NCI-H2107 treated with DMSO at 0.1 percent for 48 hours (cell line): ENCODE data around the gene SIAH3.

Experiments used
- DNase-seq: peaks from one replicate; lab custom pipeline; 2025; ENCODE audit not compliant: unreplicated experiment; lab: John Stamatoyannopoulos, UW

Gene SIAH3

DNA sequence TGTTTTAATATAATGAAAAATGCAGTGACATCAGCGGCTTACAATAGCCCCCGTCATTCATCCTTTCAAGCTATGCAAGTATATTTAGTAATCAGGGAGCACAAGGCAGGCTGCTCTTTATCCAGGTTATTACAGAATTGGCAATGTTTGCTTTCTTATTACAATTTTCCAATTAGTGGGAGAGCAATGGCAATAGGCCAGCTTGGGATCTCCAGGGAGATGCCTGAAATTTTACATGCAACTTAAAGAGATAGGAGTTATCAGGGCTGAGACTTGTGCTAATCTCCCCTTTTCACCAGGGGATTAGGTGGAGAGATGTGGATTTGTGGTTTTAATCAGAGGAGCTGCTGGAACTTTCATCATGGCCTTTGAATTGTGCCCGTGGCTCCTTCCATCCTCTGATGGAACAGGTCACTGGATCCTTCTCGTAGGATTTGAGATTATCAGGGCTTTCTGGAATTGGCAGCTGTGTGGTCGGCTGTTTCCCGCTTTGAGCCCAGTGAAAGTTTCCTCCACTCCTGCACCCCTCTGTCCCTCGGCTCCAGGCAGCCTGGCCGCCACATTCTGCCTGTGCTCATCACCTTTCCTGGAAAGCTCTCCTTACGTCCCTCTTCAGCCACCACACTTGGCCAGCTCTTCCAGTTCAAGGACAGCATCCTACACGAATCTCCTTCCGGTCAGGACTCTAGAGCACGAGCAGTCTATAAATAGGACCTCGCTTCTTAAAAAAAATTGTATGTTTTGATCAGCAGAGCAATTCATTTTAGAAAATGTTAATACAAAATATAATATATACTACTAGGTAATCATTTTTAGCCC is 102.4 kb downstream of the SIAH3 start:
- no peak for DNase-seq

GRCh38 chr13:45747071-45747470 is 104.5 kb downstream of the SIAH3 start:
- DNase-seq, result no peak

DNA sequence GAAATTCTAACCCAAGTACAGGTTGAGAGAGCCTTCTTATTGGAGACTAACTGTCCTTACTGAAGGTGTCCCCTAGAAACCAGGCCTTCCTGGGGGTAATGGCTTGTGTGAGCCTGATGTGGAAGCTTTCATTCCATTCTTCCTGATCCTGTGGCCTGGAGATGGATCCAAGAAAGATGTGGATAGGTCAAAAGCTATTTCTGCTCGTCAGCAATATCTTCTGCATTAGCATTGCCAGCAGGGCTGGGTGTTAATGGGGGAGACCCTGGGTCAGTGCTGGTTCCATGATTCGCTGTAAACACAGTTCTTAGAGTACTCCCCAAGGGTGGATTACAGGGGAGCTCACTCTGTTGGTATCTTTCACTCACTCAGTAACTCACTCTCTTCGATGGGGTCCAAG is 106.6 kb downstream of the SIAH3 start:
- no peak for DNase-seq

DNA sequence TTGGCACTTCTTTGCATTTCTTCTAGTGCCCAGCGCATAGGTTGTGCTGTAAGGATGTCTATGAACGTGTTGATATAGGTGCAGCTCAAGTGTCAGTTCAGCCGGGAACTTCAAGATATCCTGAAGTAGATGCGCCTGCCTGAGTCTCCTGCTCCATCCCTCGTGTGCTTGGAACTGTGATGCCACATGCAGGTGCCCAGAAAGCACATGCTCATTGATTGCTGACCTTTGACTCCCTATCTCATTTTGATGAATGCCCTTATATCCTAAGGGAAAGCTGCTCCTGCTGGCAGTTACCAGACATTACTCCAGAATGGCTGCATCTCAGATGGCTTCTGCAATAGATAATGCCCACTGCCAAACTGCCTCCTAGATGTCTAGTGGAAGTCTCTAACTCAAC is 108.6 kb downstream of the SIAH3 start:
- DNase-seq, result no peak

DNA sequence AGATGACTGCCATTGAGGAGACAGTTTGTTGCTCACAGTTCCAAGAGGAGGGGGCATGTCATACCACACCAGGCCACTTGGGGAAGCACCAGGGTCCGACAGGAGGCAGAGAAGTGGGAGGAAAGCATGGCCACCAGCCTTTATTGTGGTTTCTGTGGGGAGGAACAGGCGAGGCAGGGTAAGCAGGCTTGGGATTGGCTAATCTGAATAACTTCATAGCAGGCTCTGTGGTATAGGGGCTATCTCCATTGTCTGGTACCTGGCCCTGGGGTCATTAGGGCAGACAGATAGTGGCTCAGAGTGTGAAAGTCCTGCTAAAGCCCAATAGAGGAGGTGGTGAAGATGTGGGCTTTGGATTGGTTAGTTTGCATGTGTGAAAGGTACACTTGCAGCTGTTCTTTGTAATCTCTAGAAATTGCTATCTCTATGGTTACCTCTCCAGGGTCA is 114.0 kb downstream of the SIAH3 start:
- no peak for DNase-seq

DNA sequence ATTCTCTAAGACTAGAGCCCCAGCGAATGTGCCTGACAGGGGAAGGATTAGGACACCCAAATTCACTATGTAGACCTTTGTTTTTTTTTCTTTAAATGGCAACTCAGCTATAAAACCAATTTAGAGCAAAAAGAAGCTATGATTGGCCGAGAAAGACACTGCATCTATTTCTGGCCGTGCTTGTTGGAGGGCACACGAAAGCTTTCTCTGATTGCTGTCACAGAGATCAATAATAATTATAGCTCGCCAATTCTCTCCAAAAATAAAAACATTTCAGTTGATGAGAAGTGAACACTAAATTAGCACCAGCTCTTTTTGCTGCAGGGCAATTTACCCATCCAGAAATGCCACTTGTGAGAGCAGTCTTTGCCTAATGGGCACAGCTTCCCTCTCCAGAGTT is 118.2 kb downstream of the SIAH3 start:
- DNase-seq, result no peak

DNA sequence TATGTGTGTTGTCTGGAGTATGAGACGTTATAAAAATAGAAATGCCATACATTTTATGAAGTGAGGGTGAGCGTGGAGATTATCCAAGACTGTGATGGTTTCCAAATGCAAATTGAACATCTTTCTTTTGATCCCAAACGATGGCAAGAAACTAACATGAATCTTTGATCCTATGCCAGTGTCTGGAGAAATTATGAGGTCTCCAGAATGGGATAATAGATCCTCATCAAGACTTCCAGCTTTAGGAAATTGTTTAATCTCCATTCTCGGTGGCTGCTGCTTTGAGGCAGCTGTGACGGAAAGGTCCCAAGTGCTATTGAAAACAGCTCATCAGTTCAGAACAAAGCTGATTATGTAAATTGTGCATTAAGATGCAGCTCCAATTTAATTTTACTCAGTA is 118.6 kb downstream of the SIAH3 start:
- DNase-seq, result no peak

DNA sequence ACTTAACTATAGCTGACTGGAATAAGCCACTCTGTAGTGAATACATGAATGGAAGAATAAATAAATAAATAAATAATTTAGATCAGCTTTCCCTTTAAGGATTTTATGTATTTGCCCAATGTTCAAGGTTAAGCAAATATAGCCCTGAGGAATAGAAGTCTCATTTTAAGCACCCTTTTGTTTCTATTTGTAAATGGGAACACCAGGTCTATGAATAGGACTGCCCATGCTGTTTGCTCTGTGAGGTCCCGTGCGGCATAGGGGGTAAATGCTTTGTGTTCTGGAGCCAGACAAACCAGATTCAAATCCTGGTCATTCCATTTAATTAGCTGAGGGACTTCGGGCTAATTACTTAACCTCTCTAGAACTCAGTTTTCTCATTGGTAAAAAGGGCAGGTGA is 120.1 kb downstream of the SIAH3 start:
- no peak for DNase-seq

GRCh38 chr13:45728759-45729158 is 122.8 kb downstream of the SIAH3 start:
- DNase-seq, result no peak
